GM13976 (cell line): ENCODE data around the gene UMOD.

Experiments
- DNase-seq: peaks from one replicate; pipeline ENCODE4 v3.0.0; 2012; ENCODE audit warnings: low spot score
- in situ Hi-C: fragments of 300-500 bp; cut with MboI; formaldehyde crosslinking; loops from one replicate; pipeline ENCODE4 v1.12.0; 2022; ENCODE audit warnings: low sequenced_read_pairs, mixed read lengths, inconsistent platforms; ENCODE audit not compliant: unreplicated experiment
- TF ChIP-seq, protein P1 (sequence below): IDR thresholded peaks from 2 replicates; pipeline ENCODE4 v1.5.1; 2012; ENCODE audit warnings: borderline replicate concordance, mild to moderate bottlenecking; ENCODE audit not compliant: insufficient read depth; ENCODE audit errors: extremely low read depth, missing control alignments, control extremely low read depth

UMOD gene

DNA sequence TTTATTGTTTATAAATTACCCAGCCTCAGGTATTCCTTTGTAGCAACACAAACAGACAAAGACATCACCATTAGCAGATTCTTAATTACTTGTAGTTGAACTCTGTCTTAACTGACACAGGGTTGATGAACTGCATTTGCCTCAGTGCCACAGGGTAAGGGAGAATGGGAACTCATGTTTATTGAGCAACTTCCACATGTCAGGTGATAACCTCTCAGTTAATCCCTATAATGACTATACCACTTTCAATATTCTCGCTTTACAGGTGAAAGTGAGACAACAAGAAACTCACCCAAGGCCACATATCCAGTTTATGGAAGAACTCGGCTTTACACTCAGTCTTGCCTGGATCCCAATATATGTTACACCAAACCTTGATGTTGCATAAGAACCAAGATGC is 43.4 kb upstream of the UMOD start:
- in situ Hi-C loops = no loop called here

DNA sequence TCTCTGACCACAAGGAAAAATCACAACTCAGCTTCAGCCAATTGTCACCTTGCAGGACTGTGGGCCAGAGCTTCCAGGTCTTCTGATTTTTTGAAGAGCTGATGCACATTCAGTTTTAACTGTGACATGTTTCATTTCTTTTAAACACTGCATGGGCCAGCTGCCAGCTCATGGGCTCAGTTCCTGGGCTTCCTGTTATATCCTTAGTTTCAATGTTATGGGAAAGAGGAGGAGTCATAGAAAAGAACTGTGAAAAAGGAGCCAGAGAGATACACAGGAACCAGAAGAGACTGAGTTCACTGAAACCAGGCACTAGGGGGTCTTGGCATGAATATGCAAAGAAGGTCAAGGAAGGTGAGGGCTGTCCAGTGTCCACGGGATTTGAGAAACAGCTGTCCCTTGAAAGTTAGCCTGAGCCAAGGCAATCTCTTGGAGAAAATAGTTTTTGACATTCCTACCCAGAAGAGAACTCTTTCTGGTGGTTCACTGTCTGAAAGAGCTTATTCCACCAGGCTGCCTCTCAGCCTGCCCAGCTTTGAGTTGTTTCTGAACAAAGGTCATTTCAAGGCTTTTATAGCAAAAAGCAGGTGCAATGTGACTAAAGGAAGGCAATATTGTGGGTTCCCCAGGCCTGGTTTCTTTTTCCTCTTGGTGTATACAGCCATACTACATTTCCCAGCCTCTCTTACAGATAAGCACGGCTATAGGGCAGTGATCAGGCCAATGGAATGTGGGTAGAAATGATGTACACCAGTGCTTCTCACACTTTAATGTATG is 41.5 kb upstream of the UMOD start:
- TF ChIP-seq, protein P1, sequence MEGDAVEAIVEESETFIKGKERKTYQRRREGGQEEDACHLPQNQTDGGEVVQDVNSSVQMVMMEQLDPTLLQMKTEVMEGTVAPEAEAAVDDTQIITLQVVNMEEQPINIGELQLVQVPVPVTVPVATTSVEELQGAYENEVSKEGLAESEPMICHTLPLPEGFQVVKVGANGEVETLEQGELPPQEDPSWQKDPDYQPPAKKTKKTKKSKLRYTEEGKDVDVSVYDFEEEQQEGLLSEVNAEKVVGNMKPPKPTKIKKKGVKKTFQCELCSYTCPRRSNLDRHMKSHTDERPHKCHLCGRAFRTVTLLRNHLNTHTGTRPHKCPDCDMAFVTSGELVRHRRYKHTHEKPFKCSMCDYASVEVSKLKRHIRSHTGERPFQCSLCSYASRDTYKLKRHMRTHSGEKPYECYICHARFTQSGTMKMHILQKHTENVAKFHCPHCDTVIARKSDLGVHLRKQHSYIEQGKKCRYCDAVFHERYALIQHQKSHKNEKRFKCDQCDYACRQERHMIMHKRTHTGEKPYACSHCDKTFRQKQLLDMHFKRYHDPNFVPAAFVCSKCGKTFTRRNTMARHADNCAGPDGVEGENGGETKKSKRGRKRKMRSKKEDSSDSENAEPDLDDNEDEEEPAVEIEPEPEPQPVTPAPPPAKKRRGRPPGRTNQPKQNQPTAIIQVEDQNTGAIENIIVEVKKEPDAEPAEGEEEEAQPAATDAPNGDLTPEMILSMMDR = no peak
- no peak for DNase-seq
- in situ Hi-C loops = no loop called here

More for the DNA sequence above, 43.4 kb upstream of the UMOD start:
- TF ChIP-seq, protein P1 = no peak
- DNase-seq = no peak

DNA sequence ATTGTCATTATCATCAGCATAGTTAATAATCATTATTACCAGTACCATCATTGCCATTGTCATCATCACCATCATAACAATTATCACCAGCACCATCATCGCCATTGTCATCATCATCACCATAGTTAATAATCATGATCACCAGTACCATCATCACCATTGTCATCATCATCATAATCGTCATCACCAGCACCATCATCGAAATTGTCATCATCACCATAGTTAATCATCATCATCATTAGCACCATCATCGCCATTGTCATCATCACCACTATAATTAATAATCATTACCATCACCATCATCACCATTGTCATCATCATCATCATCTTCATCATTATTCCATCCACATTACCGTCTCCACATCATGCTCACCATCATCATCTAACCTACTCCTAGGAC is 38.5 kb upstream of the UMOD start:
- in situ Hi-C loops = no loop called here
- DNase-seq = no peak

DNA sequence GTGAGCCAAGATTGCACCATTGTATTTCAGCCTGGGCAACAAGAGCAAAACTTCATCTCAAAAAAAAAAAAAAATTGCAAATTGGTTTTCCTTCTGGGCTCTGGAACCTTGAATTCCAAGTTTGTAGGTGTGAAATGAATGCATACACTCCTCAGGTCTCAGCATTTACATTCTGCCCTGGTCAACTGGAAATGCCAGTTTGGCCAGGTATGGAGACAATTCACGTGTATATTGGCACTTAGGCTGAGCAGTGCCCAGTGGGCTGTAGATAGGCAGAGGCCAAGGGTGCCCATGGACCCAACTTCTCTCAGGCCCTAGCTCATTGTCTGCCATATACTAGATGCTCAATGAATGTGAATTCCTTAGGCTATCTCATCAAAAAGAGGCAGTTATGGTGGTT is 36.3 kb upstream of the UMOD start:
- no peak for DNase-seq
- in situ Hi-C loops = loop anchor here (10.0 kb wide), 1 partner anchor 474 kb away; no protein-coding TSS in a partner anchor
- TF ChIP-seq, protein P1 = no peak

More for the DNA sequence above, 38.5 kb upstream of the UMOD start:
- TF ChIP-seq, protein P1 = no peak

DNA sequence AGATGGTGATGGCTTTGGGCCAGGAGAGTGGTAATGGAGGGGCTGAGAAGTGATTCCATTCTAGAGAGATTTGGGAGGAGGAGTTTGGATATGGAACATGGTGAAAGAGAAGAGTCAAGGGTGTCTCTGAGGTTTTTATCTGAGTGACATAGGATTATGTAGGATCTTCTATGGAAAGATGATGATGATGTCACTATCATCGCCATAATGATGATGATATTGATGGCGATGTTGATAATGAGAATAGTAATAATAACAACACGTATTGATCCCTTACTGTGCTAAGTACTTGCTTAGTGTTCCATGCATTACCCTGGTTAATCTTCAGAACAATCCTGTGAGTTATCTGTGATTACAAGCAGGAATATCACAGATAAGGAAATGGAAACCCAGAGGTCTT is 35.5 kb upstream of the UMOD start:
- no peak for DNase-seq
- TF ChIP-seq, protein P1 = no peak
- in situ Hi-C loops = loop anchor here (10.0 kb wide), 1 partner anchor 473 kb away; no protein-coding TSS in a partner anchor

DNA sequence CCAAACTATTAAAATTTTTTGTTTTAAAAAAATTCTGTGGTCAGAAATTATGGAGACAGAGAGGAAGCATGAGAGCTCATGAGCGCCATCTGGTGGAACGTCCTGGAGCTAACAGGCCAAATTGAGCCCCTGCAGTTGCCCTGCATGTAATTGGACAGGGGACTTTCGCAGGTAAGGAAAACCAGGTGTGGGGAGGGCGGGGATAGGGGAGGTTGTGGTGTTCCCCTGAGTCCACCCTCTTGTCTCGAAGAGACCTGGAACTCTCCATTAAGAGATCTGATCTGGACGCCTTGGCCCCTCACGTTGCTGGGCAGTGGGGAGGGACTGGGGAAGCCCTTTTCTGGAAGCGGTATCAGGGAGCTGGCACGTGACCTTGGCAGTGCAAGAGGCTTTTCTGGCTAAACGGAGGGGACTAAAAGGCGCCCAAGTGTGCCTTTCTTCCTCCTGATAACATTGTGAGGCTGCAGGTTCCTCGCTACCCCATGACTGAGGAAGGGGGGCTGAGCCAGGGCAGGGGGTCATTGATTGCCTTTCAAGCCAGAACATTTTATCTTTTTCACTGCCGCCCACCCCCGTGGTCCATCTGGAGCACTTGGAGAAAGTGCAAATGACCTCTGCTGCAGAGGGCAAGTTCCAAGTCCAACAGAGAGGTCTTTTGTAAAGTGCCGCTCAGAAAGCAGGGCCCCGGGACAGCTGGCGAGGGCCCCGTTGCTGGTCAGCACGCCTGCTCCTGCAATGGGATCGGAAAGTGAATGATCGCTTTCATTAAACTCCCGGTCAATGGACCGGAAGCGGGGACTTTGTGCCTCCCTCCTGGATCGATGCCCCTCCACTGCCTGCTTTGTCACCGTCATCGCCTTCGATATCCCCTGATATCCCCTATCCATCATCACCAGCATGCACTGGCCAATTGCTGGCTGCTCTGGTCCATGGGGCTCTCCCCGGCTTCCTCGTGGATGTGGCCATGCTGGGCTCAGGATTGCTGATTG is 33.6 kb upstream of the UMOD start:
- peak; percentile 72 for DNase-seq
- TF ChIP-seq, protein P1 = peak; percentile 70
- in situ Hi-C loops = loop anchor here (10.0 kb wide), 1 partner anchor 471 kb away; no protein-coding TSS in a partner anchor
